SU-DHL-6 (cell line): ENCODE results near the gene CACNA1G.

Source experiments
- H2AFZ ChIP-seq: fragments of 200-600 bp; sonication (generic); 2 replicates; pipeline ENCODE4 v1.6.1; 2014; ENCODE audit warnings: low read depth, mild to moderate bottlenecking, moderate library complexity, mixed read lengths, antibody characterized with exemption, low read length; ENCODE audit not compliant: severe bottlenecking
- H3F3A ChIP-seq: fragments of 200-600 bp; shearing (Covaris generic); 2 replicates; pipeline ENCODE4 v1.6.0; 2016; ENCODE audit warnings: antibody characterized with exemption, mild to moderate bottlenecking; ENCODE audit not compliant: insufficient read depth
- H3K27ac ChIP-seq: fragments of 200-600 bp; sonication (generic); 2 replicates; pipeline ENCODE4 v1.5.1; 2016; ENCODE audit warnings: low read depth, mild to moderate bottlenecking, low read length, moderate library complexity, mixed read lengths
- H3K27me3 ChIP-seq: fragments of 200-600 bp; sonication (generic), shearing (Covaris generic); 2 replicates; pipeline ENCODE4 v1.6.0; 2014; ENCODE audit warnings: mild to moderate bottlenecking, low read length
- H3K36me3 ChIP-seq: fragments of 200-600 bp; sonication (generic); 2 replicates; pipeline ENCODE4 v1.6.1; 2014; ENCODE audit warnings: mild to moderate bottlenecking, low read length, mixed read lengths
- H3K4me2 ChIP-seq: fragments of 300-600, 200-600 bp; shearing (Covaris generic), sonication (generic); 2 replicates; pipeline ENCODE4 v1.6.0; 2014; ENCODE audit warnings: low read length, low read depth, mild to moderate bottlenecking; ENCODE audit not compliant: poor library complexity, severe bottlenecking
- H3K4me3 ChIP-seq: fragments of 200-600 bp; sonication (generic); 2 replicates; pipeline ENCODE4 v1.5.1; 2014; ENCODE audit warnings: antibody characterized with exemption, low read length, mild to moderate bottlenecking, mixed read lengths; ENCODE audit not compliant: insufficient read depth, poor library complexity, severe bottlenecking
- H3K79me2 ChIP-seq: fragments of 200-600 bp; sonication (generic); 2 replicates; pipeline ENCODE4 v1.6.1; 2014; ENCODE audit warnings: mild to moderate bottlenecking, low read length, moderate library complexity; ENCODE audit not compliant: insufficient read depth
- H3K9ac ChIP-seq: fragments of 200-600 bp; sonication (generic); 2 replicates; pipeline ENCODE4 v1.7.0; 2014; ENCODE audit warnings: mild to moderate bottlenecking, low read length
- H3K9me2 ChIP-seq: fragments of 200-600 bp; sonication (generic); replicated peaks from 2 replicates; pipeline ENCODE4 v1.6.1; 2014; ENCODE audit warnings: low read length; ENCODE audit not compliant: insufficient read depth
- H3K9me3 ChIP-seq: fragments of 200-600 bp; sonication (generic); 2 replicates; pipeline ENCODE4 v1.6.1; 2014; ENCODE audit warnings: low read length, mixed read lengths; ENCODE audit not compliant: insufficient read depth
- H4K20me1 ChIP-seq: fragments of 200-600 bp; sonication (generic); 2 replicates; pipeline ENCODE4 v1.6.1; 2014; ENCODE audit warnings: low read depth, mild to moderate bottlenecking, antibody characterized with exemption, low read length, moderate library complexity, mixed read lengths
- EZH2phosphoT487 ChIP-seq: fragments of 200-600 bp; sonication (generic), shearing (Covaris generic); conservative IDR thresholded peaks from 2 replicates; pipeline ENCODE4 v1.6.1; 2018; ENCODE audit warnings: mild to moderate bottlenecking, antibody characterized with exemption, low read length, moderate library complexity, mixed read lengths
- TF ChIP-seq, protein P1 (sequence below): fragments of 200-600 bp; sonication (generic); IDR thresholded peaks from one replicate; pipeline ENCODE4 v1.5.1; 2017; ENCODE audit warnings: antibody characterized with exemption, mild to moderate bottlenecking, low read length, moderate library complexity; ENCODE audit not compliant: insufficient read depth, poor library complexity, severe bottlenecking

The CACNA1G gene

DNA sequence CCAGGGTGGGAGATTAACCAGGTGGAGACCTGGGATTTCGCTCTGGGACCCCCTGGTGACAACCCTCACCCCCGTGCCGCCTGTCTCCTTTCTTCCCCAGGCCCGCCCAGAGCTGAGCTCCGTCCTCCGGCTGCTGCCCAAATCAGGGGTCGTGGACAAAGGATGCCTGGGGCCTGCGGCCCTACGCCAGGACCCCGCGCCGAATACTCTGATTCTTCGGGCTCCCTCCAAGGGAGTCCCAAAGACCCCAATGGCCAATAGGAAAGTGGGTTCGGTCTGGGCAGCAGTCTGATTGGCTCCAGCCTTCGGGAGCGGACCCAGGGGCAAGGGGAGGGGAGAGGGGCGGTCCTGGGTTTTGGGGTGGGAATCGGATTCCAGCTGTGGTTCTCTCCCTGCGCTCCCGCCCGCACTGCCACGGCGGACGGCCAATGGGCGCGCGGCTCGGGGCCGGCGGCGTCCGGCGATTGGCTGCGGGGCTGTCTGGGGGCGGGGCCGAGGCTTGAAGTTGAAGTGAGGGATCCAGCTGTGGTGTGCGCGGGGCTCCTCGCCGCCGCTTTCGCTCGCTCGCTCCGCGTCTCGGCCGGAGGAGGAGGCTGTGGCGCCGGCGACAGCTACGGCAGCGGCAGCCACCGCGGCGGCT, at the start of gene CACNA1G:
CACNA1G (plus strand) TSS at position 531 of the 640 bp plus-strand sequence. CDS start 745 bp downstream, outside the sequence.
- Histone ChIP-seq H3K4me2 (peak within 1 kb of the TSS; percentile 41), H3K9ac (peak within 1 kb of the TSS; percentile 24; the same call in 1 of the 2 replicates), H3K79me2 (no peaks in the 10 kb centered on the region), H3K36me3 (no peaks in the 10 kb centered on the region), H3K27ac (no peak within 1 kb of the TSS), H3K4me3 (peak within 1 kb of the TSS; percentile 49), H3K27me3 (no peaks in the 10 kb centered on the region), H3F3A (no peaks in the 10 kb centered on the region), H3K9me2 (no peaks in the 10 kb centered on the region), H3K9me3 (no peaks in the 10 kb centered on the region), H4K20me1 (no peaks in the 10 kb centered on the region), H2AFZ (peak within 1 kb of the TSS; percentile 48)
- TF ChIP-seq, protein P1, sequence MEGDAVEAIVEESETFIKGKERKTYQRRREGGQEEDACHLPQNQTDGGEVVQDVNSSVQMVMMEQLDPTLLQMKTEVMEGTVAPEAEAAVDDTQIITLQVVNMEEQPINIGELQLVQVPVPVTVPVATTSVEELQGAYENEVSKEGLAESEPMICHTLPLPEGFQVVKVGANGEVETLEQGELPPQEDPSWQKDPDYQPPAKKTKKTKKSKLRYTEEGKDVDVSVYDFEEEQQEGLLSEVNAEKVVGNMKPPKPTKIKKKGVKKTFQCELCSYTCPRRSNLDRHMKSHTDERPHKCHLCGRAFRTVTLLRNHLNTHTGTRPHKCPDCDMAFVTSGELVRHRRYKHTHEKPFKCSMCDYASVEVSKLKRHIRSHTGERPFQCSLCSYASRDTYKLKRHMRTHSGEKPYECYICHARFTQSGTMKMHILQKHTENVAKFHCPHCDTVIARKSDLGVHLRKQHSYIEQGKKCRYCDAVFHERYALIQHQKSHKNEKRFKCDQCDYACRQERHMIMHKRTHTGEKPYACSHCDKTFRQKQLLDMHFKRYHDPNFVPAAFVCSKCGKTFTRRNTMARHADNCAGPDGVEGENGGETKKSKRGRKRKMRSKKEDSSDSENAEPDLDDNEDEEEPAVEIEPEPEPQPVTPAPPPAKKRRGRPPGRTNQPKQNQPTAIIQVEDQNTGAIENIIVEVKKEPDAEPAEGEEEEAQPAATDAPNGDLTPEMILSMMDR: no peak
- no peak for TF ChIP-seq EZH2phosphoT487

DNA sequence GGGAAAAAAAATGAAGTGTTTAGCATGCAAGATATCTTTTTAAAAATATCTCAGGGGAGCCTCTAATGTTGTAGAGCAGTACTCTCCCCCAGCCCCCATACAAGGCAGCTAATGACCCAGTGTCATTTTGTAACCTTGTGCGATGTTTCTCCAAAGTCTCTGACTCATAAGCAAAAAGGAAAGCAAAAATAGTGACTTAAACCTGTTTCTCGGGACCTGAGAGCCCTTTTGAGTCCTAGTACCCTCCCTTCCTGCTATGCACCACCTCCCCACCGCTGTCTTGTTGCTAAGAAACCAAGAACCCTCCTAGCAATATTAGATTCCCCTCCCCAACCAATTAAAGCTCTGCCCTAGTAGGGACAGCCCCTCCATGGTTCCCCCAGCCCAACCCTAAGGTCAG, 49.5 kb upstream of the CACNA1G start:
- no peak overlapping the region for H3K4me2 ChIP-seq
- no peak overlapping the region for H2AFZ ChIP-seq
- H3K79me2 ChIP-seq: no peaks in the 10 kb centered on the region
- no peak overlapping the region for H3K27ac ChIP-seq
- H3K36me3 ChIP-seq: no peaks in the 10 kb centered on the region
- no peak overlapping the region for H3K9ac ChIP-seq
- no peaks in the 10 kb centered on the region for H3K27me3 ChIP-seq
- no peaks in the 10 kb centered on the region for H3K9me3 ChIP-seq
- H3K4me3 ChIP-seq: no peak overlapping the region
- no peaks in the 10 kb centered on the region for H3K9me2 ChIP-seq
- TF ChIP-seq EZH2phosphoT487: no peak
- TF ChIP-seq, protein P1: no peak
- no peaks in the 10 kb centered on the region for H4K20me1 ChIP-seq
- H3F3A ChIP-seq: peaks cover 6% of the 10 kb centered on the region

DNA sequence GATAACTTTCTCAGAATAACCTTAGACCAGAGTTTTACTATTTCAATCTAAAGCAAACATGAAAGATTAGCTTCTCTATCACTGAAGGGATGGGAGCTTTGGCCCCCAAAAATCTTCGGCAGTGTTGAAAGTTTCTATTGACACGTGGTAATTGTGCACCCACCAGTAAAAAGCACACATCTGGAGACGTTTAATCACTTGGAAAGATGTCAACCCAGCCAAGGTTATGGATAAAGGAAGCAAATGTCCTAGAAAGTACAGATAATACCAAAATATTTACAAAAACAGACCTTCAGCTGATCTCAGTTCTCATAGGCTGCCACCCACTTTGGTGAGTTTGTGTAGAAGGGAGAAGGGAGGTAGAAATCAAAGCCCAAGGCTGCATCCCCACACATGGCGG, 47.0 kb upstream of the CACNA1G start:
- Histone ChIP-seq H4K20me1 (no peaks in the 10 kb centered on the region), H3K9me3 (no peaks in the 10 kb centered on the region), H3K36me3 (no peaks in the 10 kb centered on the region), H3K4me2 (no peak overlapping the region), H3K27me3 (no peaks in the 10 kb centered on the region), H3K9me2 (no peaks in the 10 kb centered on the region), H2AFZ (no peak overlapping the region), H3K27ac (no peak overlapping the region), H3K9ac (no peak overlapping the region), H3K79me2 (no peaks in the 10 kb centered on the region), H3F3A (no peaks in the 10 kb centered on the region), H3K4me3 (no peak overlapping the region)
- TF ChIP-seq EZH2phosphoT487: no peak
- TF ChIP-seq, protein P1: no peak
